ENCODE results near the gene PTPRN2. TPM values are rescaled to one million over a fixed set of nuclear protein-coding genes. Genes with fewer than 3 reads are reported as not detected.
"Not testable (repeated sequence)": the region's sequence is repeated elsewhere in the genome, so short reads cannot be mapped to it uniquely, and the experiment has no call there.

Gene PTPRN2
- polyA plus RNA-seq, 4 donors, result 7.2 to 9.2 (median 7.5) TPM

- DNase-seq (ENCODE audit: low read depth in 4 of 4, low spot score in 3 of 4), result no peak
Measured at GRCh38 chr7:158377800-158378623, 209.6 kb downstream of the PTPRN2 start.

GRCh38 chr7:158376839-158377186, 210.8 kb downstream of the PTPRN2 start:
- DNase-seq (ENCODE audit: low read depth in 4 of 4, low spot score in 3 of 4), result not testable (repeated sequence)

GRCh38 chr7:158376146-158376838, 211.3 kb downstream of the PTPRN2 start:
- not testable (repeated sequence) for DNase-seq (ENCODE audit: low read depth in 4 of 4, low spot score in 3 of 4)

GRCh38 chr7:158375034-158375433, 212.6 kb downstream of the PTPRN2 start:
- no peak for DNase-seq (ENCODE audit: low read depth in 4 of 4, low spot score in 3 of 4)

GRCh38 chr7:158374586-158374985, 213.0 kb downstream of the PTPRN2 start:
- no peak for DNase-seq (ENCODE audit: low read depth in 4 of 4, low spot score in 3 of 4)

- DNase-seq (ENCODE audit: low read depth in 4 of 4, low spot score in 3 of 4), result no peak
Measured at GRCh38 chr7:158374146-158374545, 213.5 kb downstream of the PTPRN2 start.

GRCh38 chr7:158373476-158374133, 214.0 kb downstream of the PTPRN2 start:
- no peak for DNase-seq (ENCODE audit: low read depth in 4 of 4, low spot score in 3 of 4)

GRCh38 chr7:158372400-158373342, 215.0 kb downstream of the PTPRN2 start:
- no peak for DNase-seq (ENCODE audit: low read depth in 4 of 4, low spot score in 3 of 4)

GRCh38 chr7:158371856-158372255, 215.8 kb downstream of the PTPRN2 start:
- no peak for DNase-seq (ENCODE audit: low read depth in 4 of 4, low spot score in 3 of 4)

GRCh38 chr7:158369866-158370265, 217.8 kb downstream of the PTPRN2 start:
- DNase-seq (ENCODE audit: low read depth in 4 of 4, low spot score in 3 of 4), result no peak

- DNase-seq (ENCODE audit: low read depth in 4 of 4, low spot score in 3 of 4), result no peak
Measured at GRCh38 chr7:158369290-158369689, 218.3 kb downstream of the PTPRN2 start.

- DNase-seq (ENCODE audit: low read depth in 4 of 4, low spot score in 3 of 4), result no peak
Measured at GRCh38 chr7:158368449-158368848, 219.2 kb downstream of the PTPRN2 start.

GRCh38 chr7:158367634-158367982, 220.0 kb downstream of the PTPRN2 start:
- DNase-seq (ENCODE audit: low read depth in 4 of 4, low spot score in 3 of 4), result no peak

- no peak for DNase-seq (ENCODE audit: low read depth in 4 of 4, low spot score in 3 of 4)
Measured at GRCh38 chr7:158366916-158367633, 220.5 kb downstream of the PTPRN2 start.

- no peak for DNase-seq (ENCODE audit: low read depth in 4 of 4, low spot score in 3 of 4)
Measured at GRCh38 chr7:158366346-158366745, 221.3 kb downstream of the PTPRN2 start.

- no peak for DNase-seq (ENCODE audit: low read depth in 4 of 4, low spot score in 3 of 4)
Measured at GRCh38 chr7:158365267-158365666, 222.4 kb downstream of the PTPRN2 start.

- DNase-seq (ENCODE audit: low read depth in 4 of 4, low spot score in 3 of 4), result no peak
Measured at GRCh38 chr7:158364451-158364850, 223.2 kb downstream of the PTPRN2 start.

- no peak for DNase-seq (ENCODE audit: low read depth in 4 of 4, low spot score in 3 of 4)
Measured at GRCh38 chr7:158362912-158363905, 224.4 kb downstream of the PTPRN2 start.

- no peak for DNase-seq (ENCODE audit: low read depth in 4 of 4, low spot score in 3 of 4)
Measured at GRCh38 chr7:158362001-158362400, 225.6 kb downstream of the PTPRN2 start.

All from left renal pelvis (tissue), 4 donors.